Measurements from ENCODE around the gene EN2.

GRCh38 chr7:155409980-155410379 lies 47.9 kb upstream of the EN2 start:
- TF ChIP-seq EP300 (IDR thresholded peaks at IDR 0.05; ENCODE audit: borderline replicate concordance) (no peak), USF1 (IDR thresholded peaks at IDR 0.05) (no peak), EGR1 (IDR thresholded peaks at IDR 0.05) (no peak), TEAD4 (IDR thresholded peaks at IDR 0.05) (no peak)

Measured in Ishikawa (cell line).